Body of pancreas (tissue), 4 donors: Measurements from ENCODE around the gene MYBBP1A. TPM values are rescaled to one million over a fixed set of nuclear protein-coding genes. Genes with fewer than 3 reads are reported as not detected.

Experiments used
- ATAC-seq: fragments of 150-250 bp; one replicate; pipeline ENCODE4 v1.9.1; 2016
- DNase-seq, 4 donors: peaks; one replicate each; pipeline ENCODE4 v3.0.0-alpha.2; 2019
- H3K27ac ChIP-seq, 4 donors: fragments of 200-600 bp; sonication (generic); 1 replicate in 3 of 4; 2 replicates in 1 of 4; pipeline versions ENCODE4 v1.5.1 to v1.6.1; 2016 to 2019; ENCODE audit warnings: mild to moderate bottlenecking in 1 of 4, mixed read lengths in 1 of 4, moderate library complexity in 1 of 4
- H3K27me3 ChIP-seq, 2 donors: fragments of 200-600 bp; sonication (generic); one replicate each; pipeline ENCODE4 v1.6.0; 2016; ENCODE audit warnings: mild to moderate bottlenecking in 1 of 2
- H3K36me3 ChIP-seq, 2 donors: fragments of 200-600 bp; sonication (generic); replicated peaks in 1 of 2; 2 replicates each; pipeline ENCODE4 v1.5.1; 2016; ENCODE audit warnings: low read depth in 2 of 2; ENCODE audit not compliant: insufficient read depth in 1 of 2
- H3K4me1 ChIP-seq: fragments of 200-600 bp; sonication (generic); one replicate; pipeline ENCODE4 v1.6.0; 2016
- H3K4me3 ChIP-seq, 2 donors: fragments of 200-600 bp; sonication (generic); 1 replicate in 1 of 2; 2 replicates in 1 of 2; pipeline ENCODE4 v1.5.1; 2016 to 2019
- H3K9me3 ChIP-seq, 3 donors: fragments of 200-600 bp; sonication (generic); 1 replicate in 2 of 3; 2 replicates in 1 of 3; pipeline ENCODE4 v1.5.1; 2016
- CTCF ChIP-seq, 7 experiments: fragments of 450-650 bp in 4 of 7; fragments of 200-600 bp in 3 of 7; sonication (generic) in 3 of 7; IDR thresholded peaks; one replicate each; pipeline ENCODE4 v1.5.1; 2016 to 2019; ENCODE audit warnings: antibody characterized with exemption in 7 of 7
- POLR2A ChIP-seq, 3 donors: fragments of 450-650 bp; IDR thresholded peaks; one replicate each; pipeline ENCODE4 v1.6.1; 2016; ENCODE audit warnings: antibody characterized with exemption in 3 of 3, mild to moderate bottlenecking in 2 of 3
- WGBS, 2 donors: methylation state at CpG; one replicate each; pipeline ENCODE4 v1.1.5; 2017; 5-methylcytosine and 5-hydroxymethylcytosine counted together
- intact Hi-C: fragments of 100-400 bp; cut with DNase I; formaldehyde crosslinking; loops from one replicate; pipeline ENCODE4 v1.15.1; 2023
- total RNA-seq, 2 donors: library from RNA; depleted of rRNA; stranded (reverse); fragments of >200 nt; gene quantifications; one replicate each; pipeline ENCODE4 v1.1.0, GENCODE V29; 2016

Gene MYBBP1A
- total RNA-seq, 2 donors from 2014 or later, result 37.9 to 105 TPM

GRCh38 chr17:4544951-4545216 lies 10.3 kb downstream of the MYBBP1A start:
- TF ChIP-seq POLR2A (IDR thresholded peaks at IDR 0.05) (no peak), CTCF (IDR thresholded peaks at IDR 0.05) (no peak)
- no peaks in the 10 kb centered on the region for H3K9me3 ChIP-seq
- WGBS, 2 donors, result 87 to 94% methylated on average over 15 to 18 of the region's 18 CpGs
- no peaks in the 10 kb centered on the region for H3K27me3 ChIP-seq
- H3K4me3 ChIP-seq, result no peak overlapping the region
- intact Hi-C loops, result no loop called here
- no peak overlapping the region for H3K27ac ChIP-seq
- DNase-seq, result no peak
- ATAC-seq, result no peak
- no peaks in the 10 kb centered on the region for H3K4me1 ChIP-seq
- peaks cover 21 to 36% of the 10 kb centered on the region in 2 donors for H3K36me3 ChIP-seq

- Histone ChIP-seq H3K4me3 (no peak overlapping the region), H3K27me3 (no peaks in the 10 kb centered on the region), H3K27ac (no peak overlapping the region), H3K9me3 (no peaks in the 10 kb centered on the region), H3K36me3 (peaks cover 19 to 38% of the 10 kb centered on the region in 2 donors), H3K4me1 (no peaks in the 10 kb centered on the region)
- TF ChIP-seq CTCF (IDR thresholded peaks at IDR 0.05) (no peak), POLR2A (IDR thresholded peaks at IDR 0.05) (no peak)
- intact Hi-C loops, result no loop called here
- no peak for ATAC-seq
- WGBS, 2 donors, result 92 to 98% methylated on average over 25 to 27 of the region's 37 CpGs
- DNase-seq, result no peak
These were observed 10.8 kb downstream of the MYBBP1A start for GRCh38 chr17:4544135-4544950.

- intact Hi-C loops, result no loop called here
- DNase-seq, result no peak
- no peak for ATAC-seq
- 76 to 90% methylated on average over 6 to 19 of the region's 19 CpGs for WGBS, 2 donors
- Histone ChIP-seq H3K4me3 (no peak overlapping the region), H3K36me3 (peaks cover 19 to 35% of the 10 kb centered on the region in 2 donors), H3K4me1 (no peaks in the 10 kb centered on the region), H3K9me3 (no peaks in the 10 kb centered on the region), H3K27ac (no peak overlapping the region), H3K27me3 (no peaks in the 10 kb centered on the region)
- no peak for TF ChIP-seq POLR2A (IDR thresholded peaks at IDR 0.05)
- no peak for TF ChIP-seq CTCF (IDR thresholded peaks at IDR 0.05)
These were observed 11.6 kb downstream of the MYBBP1A start for GRCh38 chr17:4543557-4544026.

- Histone ChIP-seq H3K9me3 (no peaks in the 10 kb centered on the region), H3K27me3 (no peaks in the 10 kb centered on the region), H3K4me1 (no peaks in the 10 kb centered on the region), H3K36me3 (peaks cover 19 to 30% of the 10 kb centered on the region in 2 donors), H3K27ac (no peak overlapping the region), H3K4me3 (no peak overlapping the region)
- TF ChIP-seq POLR2A (IDR thresholded peaks at IDR 0.05), result no peak
- TF ChIP-seq CTCF (IDR thresholded peaks at IDR 0.05), result no peak
- ATAC-seq (no peak), DNase-seq (peak in 1 of 4 donors; percentile 13)
- WGBS, 2 donors, result 90 to 95% methylated on average over 16 to 19 of the region's 19 CpGs
- intact Hi-C loops, result no loop called here
These were observed 12.4 kb downstream of the MYBBP1A start for GRCh38 chr17:4542726-4543191.
